HG03196 (cell line): ENCODE measurements around the gene CTIF.

ENCODE experiments used
- ATAC-seq: cut with Tn5 transposase; IDR thresholded peaks from one replicate; pipeline ENCODE4 v1.9.1; 2021; ENCODE audit not compliant: unreplicated experiment

CTIF gene

DNA sequence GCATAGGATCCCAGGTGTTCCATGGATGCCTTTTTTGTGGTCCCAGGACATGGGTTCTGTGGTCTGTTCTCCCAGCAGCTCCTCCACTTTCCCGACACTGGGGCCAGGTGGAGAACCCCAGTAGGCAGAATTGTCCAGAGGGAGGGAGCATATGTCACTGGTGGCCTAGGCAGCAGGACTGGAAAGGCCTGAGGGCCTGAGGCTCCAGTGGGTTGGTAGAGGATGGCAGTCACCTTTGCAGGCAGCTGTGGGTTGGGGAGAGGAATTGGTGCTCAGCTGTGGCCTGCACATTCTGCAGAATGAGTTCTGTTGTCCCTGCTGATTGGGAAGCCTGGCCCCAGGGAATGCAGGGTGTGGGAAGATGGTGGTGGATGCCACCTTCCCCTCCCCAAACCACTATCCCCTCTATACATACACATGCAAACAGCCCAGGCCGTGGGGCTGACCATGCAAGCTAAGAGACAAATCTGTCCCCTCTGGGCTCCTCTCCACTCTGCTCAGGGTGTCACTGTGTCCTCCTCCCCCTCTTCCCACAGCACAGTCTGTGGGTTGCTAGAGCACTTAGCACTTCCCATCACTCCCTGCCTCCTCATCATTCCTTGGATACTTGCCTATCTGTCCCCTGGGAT is 11.4 kb downstream of the CTIF start:
- no peak for ATAC-seq

GRCh38 chr18:48551100-48551499 is 12.3 kb downstream of the CTIF start:
- ATAC-seq, result no peak

GRCh38 chr18:48552130-48552529 is 13.3 kb downstream of the CTIF start:
- ATAC-seq, result no peak

DNA sequence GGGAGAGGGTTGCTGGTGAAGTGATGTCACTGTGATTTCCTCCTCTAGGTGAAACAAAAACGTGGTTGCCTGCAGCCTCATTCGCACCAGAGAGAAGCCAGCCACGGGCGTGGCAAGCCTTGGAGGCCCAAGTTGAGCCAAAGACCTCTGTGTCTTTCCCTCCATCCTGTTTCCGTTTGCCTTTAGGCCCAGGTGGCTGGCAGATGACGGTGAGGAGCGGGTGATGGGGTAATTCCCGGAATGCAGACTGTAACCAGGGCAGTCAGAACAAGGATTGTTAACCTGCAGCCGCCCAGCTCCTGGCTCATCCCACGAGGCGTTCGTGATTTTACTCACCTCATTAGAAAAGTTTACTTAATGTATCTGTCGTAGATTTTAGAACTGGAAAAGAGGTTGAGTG is 14.4 kb downstream of the CTIF start:
- ATAC-seq, result no peak

- ATAC-seq, result no peak
Measured at GRCh38 chr18:48554610-48555400, 16.0 kb downstream of the CTIF start.

- ATAC-seq, result no peak
Measured at GRCh38 chr18:48555465-48555995, 16.7 kb downstream of the CTIF start.

- ATAC-seq, result no peak
Measured at GRCh38 chr18:48557640-48558174, 18.9 kb downstream of the CTIF start.

DNA sequence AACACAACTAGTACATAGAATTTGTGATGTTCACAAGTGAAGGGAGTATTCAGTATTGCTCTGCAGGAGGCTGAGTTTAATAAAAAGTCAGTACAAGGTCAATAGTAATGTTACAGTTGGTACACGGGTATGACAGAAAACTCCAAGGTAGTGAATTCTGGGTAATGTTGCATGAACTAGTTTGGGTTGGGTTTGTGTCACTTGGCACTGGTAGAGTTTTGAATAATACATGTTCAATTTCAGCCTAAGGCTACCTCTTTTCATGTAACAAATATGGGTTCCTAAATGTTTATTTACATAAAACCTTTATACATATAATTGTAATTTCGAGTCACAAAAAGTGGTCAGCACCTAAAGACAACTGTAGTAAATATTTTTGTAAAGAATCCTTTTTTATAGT is 19.4 kb downstream of the CTIF start:
- ATAC-seq, result no peak

DNA sequence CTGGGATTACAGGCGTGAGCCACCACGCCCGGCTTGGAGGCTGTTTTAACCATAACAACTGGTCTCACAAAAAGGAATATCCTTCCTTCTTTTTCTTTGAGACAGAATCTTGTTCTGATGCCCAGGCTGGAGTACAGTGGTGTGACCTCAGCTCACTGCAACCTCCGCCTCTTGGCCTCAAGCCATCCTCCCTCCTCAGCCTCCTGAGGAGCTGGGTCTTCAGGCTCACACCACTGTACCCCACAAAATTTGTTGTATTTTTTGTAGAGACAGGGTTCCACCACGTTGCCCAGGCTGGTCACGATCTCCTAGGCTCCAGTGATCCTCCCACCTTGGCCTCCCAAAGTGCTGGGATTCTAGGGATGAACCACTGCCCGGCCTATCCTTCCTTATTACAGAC is 21.7 kb downstream of the CTIF start:
- no peak for ATAC-seq

DNA sequence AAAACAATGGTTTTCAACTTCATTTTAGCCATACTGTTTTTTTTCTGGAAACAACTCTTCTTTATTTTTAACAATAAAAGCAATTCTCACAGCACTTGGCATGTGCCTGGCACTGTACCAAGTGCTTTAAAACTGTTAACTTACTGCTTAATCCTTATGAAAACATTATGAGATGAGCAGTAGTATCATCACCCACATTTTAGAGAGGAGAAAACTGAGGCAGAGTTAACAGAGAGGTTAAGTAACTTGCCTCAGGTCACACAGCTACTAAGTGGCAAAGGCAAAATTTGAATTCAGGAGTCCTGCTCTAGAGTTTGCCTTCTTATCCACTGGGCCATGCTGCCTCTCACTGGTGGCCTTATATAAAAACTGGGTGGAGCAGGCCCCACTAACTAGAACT is 23.2 kb downstream of the CTIF start:
- ATAC-seq, result no peak

DNA sequence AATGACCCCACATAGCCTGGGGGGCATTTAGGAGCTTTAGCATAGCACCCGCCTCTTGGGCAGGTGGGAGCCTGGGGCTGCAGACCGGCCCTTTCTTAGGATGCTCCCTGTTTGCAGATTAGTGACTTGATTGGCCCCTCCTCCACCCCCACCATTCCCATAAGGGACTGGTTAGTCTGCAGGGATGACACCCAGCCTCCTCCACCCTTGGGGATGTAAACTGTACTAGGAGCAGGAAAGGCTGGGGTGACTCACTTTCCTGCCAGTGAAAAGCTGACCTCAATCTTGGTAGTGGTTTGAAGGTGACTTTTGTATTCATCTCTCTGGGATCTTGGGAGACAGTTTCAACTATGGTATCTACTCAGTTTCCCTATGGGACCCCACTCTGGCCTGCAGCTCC is 24.2 kb downstream of the CTIF start:
- ATAC-seq, result no peak

DNA sequence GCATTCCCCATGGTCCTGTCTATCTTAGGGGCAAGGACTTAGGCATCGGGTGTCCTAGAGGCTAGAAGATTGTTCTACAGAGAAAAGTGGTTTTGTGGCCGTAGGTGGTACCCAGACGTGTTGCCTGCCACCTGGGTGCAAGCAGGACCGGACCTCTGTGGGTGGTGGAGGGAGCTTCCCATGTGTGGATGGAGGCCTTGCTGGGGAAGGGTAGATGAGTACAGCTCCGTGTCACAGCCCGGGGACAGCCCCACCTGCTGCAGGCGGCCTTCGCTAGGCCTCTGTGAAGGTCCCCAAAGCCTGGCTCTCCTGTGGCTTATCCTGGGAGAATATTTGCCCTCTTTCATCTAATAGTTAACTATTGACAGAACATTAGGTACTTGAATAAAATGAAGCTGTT is 25.3 kb downstream of the CTIF start:
- no peak for ATAC-seq

DNA sequence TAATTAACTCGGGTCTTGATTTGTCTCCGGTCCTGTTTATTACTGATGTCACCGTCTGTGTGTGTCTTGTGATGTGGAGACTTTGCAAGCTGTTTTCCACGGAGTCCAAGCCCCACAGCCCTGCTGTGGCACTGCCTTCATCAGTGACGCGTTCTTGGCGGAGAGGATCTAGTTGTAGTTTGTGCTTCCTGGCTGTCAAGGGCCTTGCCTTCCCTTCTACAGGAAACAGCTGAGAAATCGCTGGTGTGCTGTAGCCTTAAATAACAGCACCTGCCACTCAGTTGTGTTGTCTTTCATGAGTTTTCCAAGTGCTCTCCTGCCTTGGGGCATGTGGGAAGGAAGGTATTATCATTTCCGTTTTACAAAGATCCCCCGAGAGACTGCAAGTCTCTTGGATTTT is 26.3 kb downstream of the CTIF start:
- ATAC-seq, result no peak

DNA sequence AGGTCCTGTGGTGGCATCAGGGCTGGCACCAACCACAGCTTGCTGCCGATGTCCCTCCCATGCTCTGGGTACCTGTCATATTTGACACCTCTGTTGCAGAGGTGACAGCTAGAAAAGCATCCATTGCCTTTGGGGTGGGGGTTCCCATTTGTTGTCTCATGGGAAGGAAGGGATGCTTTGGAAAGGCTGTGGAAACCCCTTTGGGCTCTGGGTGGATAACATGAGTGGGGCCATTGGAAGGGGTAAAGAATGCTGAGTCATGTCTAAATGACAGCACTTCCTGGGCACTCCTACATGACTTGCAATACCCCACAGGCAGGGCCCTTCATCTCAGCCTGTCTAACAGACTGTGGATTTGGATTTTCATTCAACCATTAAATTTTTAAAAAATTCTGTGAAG is 27.8 kb downstream of the CTIF start:
- no peak for ATAC-seq

DNA sequence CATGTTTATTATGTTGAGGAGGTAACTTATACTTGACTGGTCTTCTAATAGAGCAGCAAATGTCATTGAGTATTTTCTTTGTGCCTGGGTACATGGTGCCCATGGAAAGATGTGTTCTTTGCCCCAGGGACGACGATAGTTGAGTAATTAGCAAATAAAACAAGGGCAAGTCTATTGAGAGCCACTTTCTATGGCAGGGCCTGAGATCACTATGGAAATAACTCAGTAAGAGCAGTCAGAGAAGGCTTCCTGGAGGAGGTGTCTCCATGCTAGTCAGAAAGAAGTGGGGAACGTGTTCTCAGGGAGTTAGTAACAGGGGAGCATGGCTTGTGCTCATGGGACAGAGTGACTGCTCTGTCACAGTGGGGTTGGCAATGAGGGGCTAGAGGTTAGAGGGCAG is 28.6 kb downstream of the CTIF start:
- no peak for ATAC-seq

GRCh38 chr18:48569139-48569914 is 30.5 kb downstream of the CTIF start:
- ATAC-seq, result no peak

- no peak for ATAC-seq
Measured at GRCh38 chr18:48569915-48570264, 31.1 kb downstream of the CTIF start.

GRCh38 chr18:48570313-48570712 is 31.5 kb downstream of the CTIF start:
- ATAC-seq, result no peak

DNA sequence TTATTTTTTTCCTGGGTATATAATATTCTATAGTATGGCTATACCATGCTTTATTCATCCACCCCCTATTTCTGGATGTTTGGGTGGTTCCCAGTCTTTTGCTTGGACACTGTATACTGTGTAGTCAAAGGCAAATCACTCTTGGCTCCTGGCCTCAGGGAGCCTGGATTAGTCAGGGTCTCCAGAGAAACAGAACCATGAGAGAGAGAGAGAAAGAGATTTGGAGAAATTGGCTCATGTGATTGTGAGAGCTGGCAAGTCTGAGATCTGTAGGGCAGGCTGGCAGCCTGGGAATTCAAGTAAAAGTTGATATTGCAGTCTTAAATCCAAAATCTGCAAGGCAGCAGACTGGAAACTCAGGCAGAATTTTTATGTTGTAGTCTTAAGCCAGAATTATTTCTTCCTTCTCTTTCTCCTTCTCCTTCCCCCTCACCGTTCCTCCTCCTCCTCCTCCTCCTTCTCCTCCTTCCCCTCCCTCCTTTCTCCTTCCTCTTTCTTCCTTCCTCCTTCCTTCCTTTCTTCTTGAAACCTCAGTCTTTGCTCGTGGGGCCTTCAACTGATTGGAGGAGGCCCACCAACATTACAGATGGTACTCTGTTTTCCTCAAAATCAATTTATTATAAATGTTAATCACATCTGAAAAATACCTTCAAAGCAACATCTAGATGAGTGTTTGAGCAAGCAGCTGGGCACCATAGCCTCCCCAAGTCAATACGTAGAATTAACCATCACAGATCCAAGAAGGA is 33.0 kb downstream of the CTIF start:
- ATAC-seq, result no peak

GRCh38 chr18:48572402-48573126 is 33.7 kb downstream of the CTIF start:
- no peak for ATAC-seq
